ENCODE data around the gene NAPG.
"Not testable (repeated sequence)": the region's sequence is repeated elsewhere in the genome, so short reads cannot be mapped to it uniquely, and the experiment has no call there.

NAPG gene

DNA sequence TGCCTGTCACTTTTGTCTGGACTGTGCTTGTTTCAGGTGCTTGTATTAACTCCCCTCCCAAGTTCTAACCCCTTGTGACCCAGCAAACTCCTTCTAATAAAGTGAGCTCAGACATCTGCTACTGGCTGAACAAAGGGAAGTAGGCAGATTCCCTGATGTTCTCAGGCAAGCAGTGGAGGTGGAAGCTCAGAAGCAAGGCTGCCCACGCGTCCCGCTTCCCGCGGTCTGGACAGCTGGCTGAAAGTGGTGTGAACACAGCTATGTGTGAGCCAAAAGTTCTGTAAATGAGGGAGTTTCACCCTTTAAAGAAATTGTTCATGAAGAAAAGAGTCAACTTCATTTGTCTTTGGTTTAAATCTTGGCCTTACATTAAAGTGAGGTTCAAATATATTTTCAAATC is 40.0 kb downstream of the NAPG start:
- Histone ChIP-seq H3K27ac (no peak overlapping the region), H3K4me3 (no peak overlapping the region)
- TF ChIP-seq CTCF (IDR thresholded peaks at IDR 0.05) = no peak
- no peak for DNase-seq (ENCODE audit: low spot score)

GRCh38 chr18:10566390-10566789 is 40.6 kb downstream of the NAPG start:
- H3K27ac ChIP-seq = no peak overlapping the region
- no peak for DNase-seq (ENCODE audit: low spot score)
- no peak for TF ChIP-seq CTCF (IDR thresholded peaks at IDR 0.05)
- no peak overlapping the region for H3K4me3 ChIP-seq

DNA sequence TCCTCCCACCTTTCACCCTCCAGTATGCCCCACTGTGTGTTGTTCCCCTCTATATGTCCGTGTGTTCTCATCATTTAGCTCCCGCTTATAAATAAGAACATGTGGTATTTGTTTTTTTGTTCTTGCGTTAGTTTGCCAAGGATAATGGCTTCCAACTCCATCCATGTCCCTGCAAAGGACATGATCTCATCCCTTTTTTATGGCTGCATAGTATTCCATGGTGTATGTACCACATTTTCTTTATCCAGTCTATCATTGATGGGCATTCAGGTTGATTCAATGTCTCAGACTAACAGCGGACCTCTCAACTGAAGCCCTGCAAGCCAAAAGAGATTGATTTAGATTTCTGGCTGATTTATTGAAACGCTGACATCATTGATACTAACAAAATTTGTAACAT is 44.1 kb downstream of the NAPG start:
- H3K27ac ChIP-seq; DNase-seq (ENCODE audit: low spot score); H3K4me3 ChIP-seq: not testable (repeated sequence)

DNA sequence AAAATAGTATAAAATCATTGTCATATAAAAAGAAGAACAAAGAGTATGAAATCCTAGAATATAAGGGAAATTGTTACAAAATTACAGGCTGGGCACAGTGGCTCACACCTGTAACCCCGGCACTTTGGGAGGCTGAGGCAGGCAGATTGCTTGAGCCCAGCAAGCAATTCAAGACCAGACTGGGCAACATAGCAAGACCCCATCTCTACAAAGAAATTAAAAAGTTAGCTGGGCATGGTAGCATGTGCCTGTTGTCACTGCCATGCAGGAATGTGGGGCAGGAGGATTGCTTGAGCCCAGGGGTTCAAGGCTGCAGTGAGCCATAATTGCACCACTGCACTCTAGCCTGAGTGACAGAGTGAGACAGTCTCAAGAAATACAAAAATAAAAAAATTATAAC is 44.8 kb downstream of the NAPG start:
- no peak for DNase-seq (ENCODE audit: low spot score)
- Histone ChIP-seq H3K4me3 (no peak overlapping the region), H3K27ac (no peak overlapping the region)
- no peak for TF ChIP-seq CTCF (IDR thresholded peaks at IDR 0.05)

GRCh38 chr18:10571537-10571936 is 45.7 kb downstream of the NAPG start:
- no peak for TF ChIP-seq CTCF (IDR thresholded peaks at IDR 0.05)
- Histone ChIP-seq H3K4me3 (no peak overlapping the region), H3K27ac (no peak overlapping the region)
- peak; percentile 45 for DNase-seq (ENCODE audit: low spot score)

- H3K27ac ChIP-seq; DNase-seq (ENCODE audit: low spot score): not testable (repeated sequence)
These were observed 47.4 kb downstream of the NAPG start for GRCh38 chr18:10573261-10573660.

DNA sequence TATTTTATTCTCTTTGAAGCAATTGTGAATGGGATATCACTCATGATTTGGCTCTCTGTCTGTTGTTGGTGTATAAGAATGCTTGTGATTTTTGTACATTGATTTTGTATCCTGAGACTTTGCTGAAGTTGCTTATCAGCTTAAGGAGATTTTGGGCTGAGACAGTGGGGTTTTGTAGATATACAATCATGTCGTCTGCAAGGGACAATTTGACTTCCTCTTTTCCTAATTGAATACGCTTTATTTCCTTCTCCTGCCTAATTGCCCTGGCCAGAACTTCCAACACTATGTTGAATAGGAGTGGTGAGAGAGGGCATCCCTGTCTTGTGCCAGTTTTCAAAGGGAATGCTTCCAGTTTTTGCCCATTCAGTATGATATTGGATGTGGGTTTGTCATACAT is 48.6 kb downstream of the NAPG start:
- DNase-seq (ENCODE audit: low spot score); H3K27ac ChIP-seq: not testable (repeated sequence)

More at GRCh38 chr18:10573261-10573660, 47.4 kb downstream of the NAPG start:
- H3K4me3 ChIP-seq = not testable (repeated sequence)

DNA sequence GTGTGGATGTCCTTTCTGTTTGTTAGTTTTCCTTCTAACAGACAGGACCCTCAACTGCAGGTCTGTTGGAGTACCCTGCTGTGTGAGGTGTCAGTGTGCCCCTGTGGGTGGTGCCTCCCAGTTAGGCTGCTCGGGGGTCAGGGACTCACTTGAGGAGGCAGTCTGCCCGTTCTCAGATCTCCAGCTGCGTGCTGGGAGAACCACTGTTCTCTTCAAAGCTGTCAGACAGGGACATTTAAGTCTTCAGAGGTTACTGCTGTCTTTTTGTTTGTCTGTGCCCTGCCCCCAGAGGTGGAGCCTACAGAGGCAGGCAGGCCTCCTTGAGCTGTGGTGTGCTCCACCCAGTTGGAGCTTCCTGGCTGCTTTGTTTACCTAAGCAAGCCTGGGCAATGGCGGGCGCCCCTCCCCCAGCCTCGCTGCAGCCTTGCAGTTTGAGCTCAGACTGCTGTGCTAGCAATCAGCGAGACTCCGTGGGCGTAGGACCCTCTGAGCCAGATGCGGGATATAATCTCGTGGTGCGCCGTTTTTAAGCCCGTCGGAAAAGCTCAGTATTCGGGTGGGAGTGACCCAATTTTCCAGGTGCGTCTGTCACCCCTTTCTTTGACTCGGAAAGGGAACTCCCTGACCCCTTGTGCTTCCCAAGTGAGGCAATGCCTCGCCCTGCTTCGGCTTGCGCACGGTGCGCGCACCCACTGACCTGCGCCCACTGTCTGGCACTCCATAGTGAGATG is 52.2 kb downstream of the NAPG start:
- H3K4me3 ChIP-seq; DNase-seq (ENCODE audit: low spot score); H3K27ac ChIP-seq: not testable (repeated sequence)

More for the DNA sequence above, 48.6 kb downstream of the NAPG start:
- H3K4me3 ChIP-seq = not testable (repeated sequence)

DNA sequence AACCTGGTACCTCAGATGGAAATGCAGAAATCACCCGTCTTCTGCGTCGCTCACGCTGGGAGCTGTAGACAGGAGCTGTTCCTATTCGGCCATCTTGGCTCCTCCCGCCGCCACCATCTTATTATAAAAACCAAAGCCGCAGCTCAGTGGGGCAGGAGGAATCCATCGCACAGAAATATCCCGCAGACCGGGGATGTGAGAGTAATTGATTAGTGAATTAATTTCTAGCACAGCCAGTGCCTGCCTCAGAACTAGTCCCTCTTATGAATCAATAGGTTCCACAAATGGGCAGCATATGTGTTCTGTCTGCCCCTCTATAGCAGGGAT is 52.7 kb downstream of the NAPG start:
- not testable (repeated sequence) for DNase-seq (ENCODE audit: low spot score); H3K27ac ChIP-seq; H3K4me3 ChIP-seq

Data from coronary artery (tissue), 2 donors.